ENCODE results near the gene LSMEM2. TPM values are rescaled to one million over a fixed set of nuclear protein-coding genes. Genes with fewer than 3 reads are reported as not detected.
A peak's percentile ranks its signal among the peaks of the same experiment; 100 is the strongest.

LSMEM2 gene
- total RNA-seq, 4 donors from 2014 or later: 0.41 to 0.98 (median 0.49) TPM; not detected in 1

DNA sequence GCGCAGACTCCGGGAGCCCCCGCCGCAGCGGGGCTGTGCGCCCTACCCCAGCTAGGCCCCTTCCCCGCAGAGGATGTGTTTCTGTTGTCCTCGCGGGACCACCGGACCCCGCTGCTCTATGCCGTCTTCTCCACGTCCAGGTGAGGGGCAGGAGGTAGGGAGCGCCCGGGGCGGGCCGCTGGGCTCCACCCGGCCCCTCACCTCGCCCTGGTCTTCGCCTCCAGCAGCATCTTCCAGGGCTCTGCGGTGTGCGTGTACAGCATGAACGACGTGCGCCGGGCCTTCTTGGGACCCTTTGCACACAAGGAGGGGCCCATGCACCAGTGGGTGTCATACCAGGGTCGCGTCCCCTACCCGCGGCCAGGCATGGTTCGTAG is 5.2 kb upstream of the LSMEM2 start:
- intact Hi-C loops (cut with DNase I; ENCODE audit: low total_unique reads) (loop anchor here (1.0 kb wide), 3 partner anchors 13 to 81 kb away; no protein-coding TSS in a partner anchor), in situ Hi-C loops (cut with MboI; ENCODE audit: low sequenced_read_pairs in 4 of 4) (loop anchor here in 2 of 4 donors (5.0 to 10.0 kb wide), 2 partner anchors 46 to 49 kb away; no protein-coding TSS in a partner anchor)
- Histone ChIP-seq H3K36me3 (no peaks in the 10 kb centered on the region), H3K27me3 (no peaks in the 10 kb centered on the region), H3K4me3 (peak overlapping the region in 1 of 4 donors; percentile 48), H3K4me1 (peaks cover 20 to 38% of the 10 kb centered on the region in 2 donors), H3K9me3 (no peaks in the 10 kb centered on the region), H3K27ac (no peak overlapping the region)
- DNase-seq (no peak), ATAC-seq (no peak)
- no peak for TF ChIP-seq POLR2A (IDR thresholded peaks at IDR 0.05)
- TF ChIP-seq, protein P1, sequence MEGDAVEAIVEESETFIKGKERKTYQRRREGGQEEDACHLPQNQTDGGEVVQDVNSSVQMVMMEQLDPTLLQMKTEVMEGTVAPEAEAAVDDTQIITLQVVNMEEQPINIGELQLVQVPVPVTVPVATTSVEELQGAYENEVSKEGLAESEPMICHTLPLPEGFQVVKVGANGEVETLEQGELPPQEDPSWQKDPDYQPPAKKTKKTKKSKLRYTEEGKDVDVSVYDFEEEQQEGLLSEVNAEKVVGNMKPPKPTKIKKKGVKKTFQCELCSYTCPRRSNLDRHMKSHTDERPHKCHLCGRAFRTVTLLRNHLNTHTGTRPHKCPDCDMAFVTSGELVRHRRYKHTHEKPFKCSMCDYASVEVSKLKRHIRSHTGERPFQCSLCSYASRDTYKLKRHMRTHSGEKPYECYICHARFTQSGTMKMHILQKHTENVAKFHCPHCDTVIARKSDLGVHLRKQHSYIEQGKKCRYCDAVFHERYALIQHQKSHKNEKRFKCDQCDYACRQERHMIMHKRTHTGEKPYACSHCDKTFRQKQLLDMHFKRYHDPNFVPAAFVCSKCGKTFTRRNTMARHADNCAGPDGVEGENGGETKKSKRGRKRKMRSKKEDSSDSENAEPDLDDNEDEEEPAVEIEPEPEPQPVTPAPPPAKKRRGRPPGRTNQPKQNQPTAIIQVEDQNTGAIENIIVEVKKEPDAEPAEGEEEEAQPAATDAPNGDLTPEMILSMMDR (IDR thresholded peaks at IDR 0.05 in 4 of 5, conservative IDR thresholded peaks at IDR 0.05 in 1 of 5): no peak

DNA sequence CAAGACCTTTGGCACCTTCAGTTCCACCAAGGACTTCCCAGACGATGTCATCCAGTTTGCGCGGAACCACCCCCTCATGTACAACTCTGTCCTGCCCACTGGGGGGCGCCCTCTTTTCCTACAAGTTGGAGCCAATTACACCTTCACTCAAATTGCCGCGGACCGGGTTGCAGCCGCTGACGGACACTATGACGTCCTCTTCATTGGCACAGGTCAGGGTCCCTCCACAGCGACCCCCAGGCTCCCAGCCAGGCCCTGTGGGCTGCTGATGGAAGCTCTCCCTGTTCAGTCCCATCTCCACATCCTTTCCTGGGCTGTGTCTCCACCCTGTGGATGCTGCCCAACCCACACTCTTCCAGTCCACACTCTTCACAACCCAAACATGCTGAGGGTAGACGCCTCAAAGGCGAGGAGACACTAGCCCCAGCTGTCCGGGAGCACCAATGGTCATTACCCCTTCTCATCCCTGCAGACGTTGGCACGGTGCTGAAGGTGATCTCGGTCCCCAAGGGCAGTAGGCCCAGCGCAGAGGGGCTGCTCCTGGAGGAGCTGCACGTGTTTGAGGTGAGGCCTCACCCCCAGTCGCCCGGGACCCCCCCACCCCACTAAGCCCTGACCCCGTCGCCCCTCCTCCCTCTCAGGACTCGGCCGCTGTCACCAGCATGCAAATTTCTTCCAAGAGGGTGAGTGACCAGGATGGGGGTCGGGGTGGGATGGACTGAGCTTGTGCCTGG is 4.3 kb upstream of the LSMEM2 start:
- H3K4me3 ChIP-seq: no peak overlapping the region
- in situ Hi-C loops (cut with MboI; ENCODE audit: low sequenced_read_pairs in 4 of 4) (loop anchor here in 2 of 4 donors (5.0 to 25.0 kb wide), 3 partner anchors 47 to 337 kb away; partner anchors contain the start of genes MON1A (in 1 of the 2) and RBM6 (in 1 of the 2)), intact Hi-C loops (cut with DNase I; ENCODE audit: low total_unique reads) (no loop called here)
- no peak overlapping the region for H3K27ac ChIP-seq
- no peak for TF ChIP-seq POLR2A (IDR thresholded peaks at IDR 0.05)
- TF ChIP-seq, protein P1 (IDR thresholded peaks at IDR 0.05 in 4 of 5, conservative IDR thresholded peaks at IDR 0.05 in 1 of 5): peak; percentile 42 to 76 (median 73)
- H3K9me3 ChIP-seq: no peaks in the 10 kb centered on the region
- ATAC-seq: peak in 1 of 2 donors; percentile 16
- peaks cover 20 to 38% of the 10 kb centered on the region in 2 donors for H3K4me1 ChIP-seq
- H3K36me3 ChIP-seq: no peaks in the 10 kb centered on the region
- peak in 1 of 2 donors; percentile 54 for DNase-seq
- no peaks in the 10 kb centered on the region for H3K27me3 ChIP-seq

DNA sequence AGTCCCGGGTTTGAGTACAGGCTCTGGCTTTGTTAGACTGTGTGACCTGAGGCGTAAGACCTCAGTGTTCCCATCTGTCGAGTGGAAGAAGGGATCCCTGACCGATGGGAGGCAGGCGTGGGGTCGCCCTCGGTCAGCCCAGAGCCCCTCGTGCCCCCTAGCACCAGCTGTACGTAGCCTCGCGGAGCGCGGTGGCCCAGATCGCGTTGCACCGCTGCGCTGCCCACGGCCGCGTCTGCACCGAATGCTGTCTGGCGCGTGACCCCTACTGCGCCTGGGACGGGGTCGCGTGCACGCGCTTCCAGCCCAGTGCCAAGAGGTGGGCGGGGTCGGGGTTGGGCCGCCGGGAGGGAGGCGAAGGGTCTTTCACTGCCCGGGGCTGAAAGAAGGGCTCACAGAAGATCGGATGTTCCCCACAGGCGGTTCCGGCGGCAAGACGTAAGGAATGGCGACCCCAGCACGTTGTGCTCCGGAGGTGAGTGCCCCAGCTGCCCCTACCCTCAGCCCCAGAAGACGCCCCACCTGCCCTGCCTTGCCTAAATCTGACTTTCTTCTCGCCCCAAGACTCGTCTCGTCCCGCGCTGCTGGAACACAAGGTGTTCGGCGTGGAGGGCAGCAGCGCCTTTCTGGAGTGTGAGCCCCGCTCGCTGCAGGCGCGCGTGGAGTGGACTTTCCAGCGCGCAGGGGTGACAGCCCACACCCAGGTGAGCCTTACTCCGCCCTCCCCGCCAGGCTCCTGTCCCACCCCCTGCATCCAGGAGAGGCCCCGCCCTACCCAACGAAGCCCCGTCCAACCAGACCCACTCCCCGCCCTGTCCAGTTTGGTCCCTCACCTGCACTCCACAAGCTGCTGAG is 3.5 kb upstream of the LSMEM2 start:
- Histone ChIP-seq H3K9me3 (no peaks in the 10 kb centered on the region), H3K4me3 (no peak overlapping the region), H3K36me3 (no peaks in the 10 kb centered on the region), H3K27me3 (no peaks in the 10 kb centered on the region), H3K27ac (no peak overlapping the region), H3K4me1 (peaks cover 20 to 38% of the 10 kb centered on the region in 2 donors)
- DNase-seq (no peak), ATAC-seq (no peak)
- intact Hi-C loops (cut with DNase I; ENCODE audit: low total_unique reads) (no loop called here), in situ Hi-C loops (cut with MboI; ENCODE audit: low sequenced_read_pairs in 4 of 4) (loop anchor here in 1 of 4 donors (10.0 to 25.0 kb wide), 2 partner anchors 51 to 338 kb away; partner anchors contain the start of genes MON1A and RBM6)
- TF ChIP-seq, protein P1 (IDR thresholded peaks at IDR 0.05 in 4 of 5, conservative IDR thresholded peaks at IDR 0.05 in 1 of 5): no peak
- TF ChIP-seq POLR2A (IDR thresholded peaks at IDR 0.05): no peak

DNA sequence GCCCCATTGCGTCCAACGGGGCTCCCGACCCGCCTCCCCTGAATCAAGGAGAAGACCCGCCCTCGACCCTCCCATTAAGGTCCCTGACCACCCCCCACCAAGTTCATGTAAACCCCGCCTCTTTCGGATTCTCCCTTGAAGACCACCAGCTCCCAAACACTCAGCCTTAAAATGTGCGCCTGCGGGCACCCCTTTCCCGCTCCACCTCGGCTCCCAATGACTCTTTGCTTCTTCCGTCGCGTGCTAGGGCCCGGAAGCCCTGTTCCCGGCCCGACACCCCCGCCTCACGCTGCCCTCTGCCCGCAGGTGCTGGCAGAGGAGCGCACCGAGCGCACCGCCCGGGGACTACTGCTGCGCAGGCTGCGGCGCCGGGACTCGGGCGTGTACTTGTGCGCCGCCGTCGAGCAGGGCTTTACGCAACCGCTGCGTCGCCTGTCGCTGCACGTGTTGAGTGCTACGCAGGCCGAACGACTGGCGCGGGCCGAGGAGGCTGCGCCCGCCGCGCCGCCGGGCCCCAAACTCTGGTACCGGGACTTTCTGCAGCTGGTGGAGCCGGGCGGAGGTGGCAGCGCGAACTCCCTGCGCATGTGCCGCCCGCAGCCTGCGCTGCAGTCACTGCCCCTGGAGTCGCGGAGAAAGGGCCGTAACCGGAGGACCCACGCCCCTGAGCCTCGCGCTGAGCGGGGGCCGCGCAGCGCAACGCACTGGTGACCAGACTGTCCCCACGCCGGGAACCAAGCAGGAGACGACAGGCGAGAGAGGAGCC is 2.7 kb upstream of the LSMEM2 start:
- TF ChIP-seq, protein P1 (IDR thresholded peaks at IDR 0.05 in 4 of 5, conservative IDR thresholded peaks at IDR 0.05 in 1 of 5): no peak
- TF ChIP-seq POLR2A (IDR thresholded peaks at IDR 0.05): no peak
- in situ Hi-C loops (cut with MboI; ENCODE audit: low sequenced_read_pairs in 4 of 4): loop anchor here in 1 of 4 donors (10.0 to 25.0 kb wide), 2 partner anchors 51 to 339 kb away; partner anchors contain the start of genes MON1A and RBM6
- Histone ChIP-seq H3K4me1 (peaks cover 20 to 35% of the 10 kb centered on the region in 2 donors), H3K27ac (no peak overlapping the region), H3K9me3 (no peaks in the 10 kb centered on the region), H3K36me3 (no peaks in the 10 kb centered on the region), H3K4me3 (no peak overlapping the region), H3K27me3 (no peaks in the 10 kb centered on the region)
- ATAC-seq: no peak
- intact Hi-C loops (cut with DNase I; ENCODE audit: low total_unique reads): no loop called here
- DNase-seq: no peak

Data from gastrocnemius medialis (tissue), 4 donors.